ENCODE results near the gene RAB3D. TPM values are rescaled to one million over a fixed set of nuclear protein-coding genes. Genes with fewer than 3 reads are reported as not detected.

Gene RAB3D
- total RNA-seq, 4 donors from 2014 or later: 8.0 to 13.4 (median 11.5) TPM

GRCh38 chr19:11379857-11380350, 40.4 kb upstream of the RAB3D start:
- no peak for TF ChIP-seq CTCF (IDR thresholded peaks at IDR 0.05; ENCODE audit: low read depth)

- TF ChIP-seq CTCF (IDR thresholded peaks at IDR 0.05; ENCODE audit: low read depth): no peak
Observed at GRCh38 chr19:11378319-11379189, 39.1 kb upstream of the RAB3D start.

GRCh38 chr19:11377756-11378155, 38.3 kb upstream of the RAB3D start:
- TF ChIP-seq CTCF (IDR thresholded peaks at IDR 0.05; ENCODE audit: low read depth): no peak

- TF ChIP-seq CTCF (IDR thresholded peaks at IDR 0.05; ENCODE audit: low read depth): no peak
Observed at GRCh38 chr19:11377237-11377636, 37.8 kb upstream of the RAB3D start.

GRCh38 chr19:11375143-11375948, 35.9 kb upstream of the RAB3D start:
- no peak for TF ChIP-seq CTCF (IDR thresholded peaks at IDR 0.05; ENCODE audit: low read depth)

GRCh38 chr19:11374433-11375142, 35.1 kb upstream of the RAB3D start, which contains the start of gene SWSAP1:
TSS of gene SWSAP1 (plus strand) at chr19:11374666. CDS start at chr19:11374681, 15 bp downstream.
- TF ChIP-seq CTCF (IDR thresholded peaks at IDR 0.05; ENCODE audit: low read depth): no peak
